22Rv1 (cell line): ENCODE results near the gene FAM53C.

ENCODE experiments used
- CTCF ChIP-seq: fragments of 450-650 bp; IDR thresholded peaks from 2 replicates; pipeline ENCODE4 v1.5.1; 2017; ENCODE audit warnings: mild to moderate bottlenecking
- ZFX ChIP-seq: fragments of 450-650 bp; IDR thresholded peaks from 2 replicates; pipeline ENCODE4 v1.6.1; 2017; ENCODE audit warnings: antibody characterized with exemption, borderline replicate concordance

GRCh38 chr5:138354926-138355378 lies 16.9 kb downstream of the FAM53C start:
- no peak for TF ChIP-seq CTCF
- TF ChIP-seq ZFX = no peak
